CD4-positive, alpha-beta T cell treated with Interleukin-6 at 100 ng/mL for 8 hours (primary cell): ENCODE results near the gene TCP11.

Experiments
- DNase-seq: peaks from one replicate; pipeline ENCODE4 v3.0.0-alpha.2; 2020; ENCODE audit warnings: mixed read lengths, low spot score

TCP11 gene

GRCh38 chr6:35080821-35081425 is 60.2 kb downstream of the TCP11 start:
- DNase-seq = no peak

GRCh38 chr6:35080016-35080680 is 61.0 kb downstream of the TCP11 start:
- DNase-seq = no peak

- no peak for DNase-seq
Observed at GRCh38 chr6:35079311-35080000, 61.7 kb downstream of the TCP11 start.

DNA sequence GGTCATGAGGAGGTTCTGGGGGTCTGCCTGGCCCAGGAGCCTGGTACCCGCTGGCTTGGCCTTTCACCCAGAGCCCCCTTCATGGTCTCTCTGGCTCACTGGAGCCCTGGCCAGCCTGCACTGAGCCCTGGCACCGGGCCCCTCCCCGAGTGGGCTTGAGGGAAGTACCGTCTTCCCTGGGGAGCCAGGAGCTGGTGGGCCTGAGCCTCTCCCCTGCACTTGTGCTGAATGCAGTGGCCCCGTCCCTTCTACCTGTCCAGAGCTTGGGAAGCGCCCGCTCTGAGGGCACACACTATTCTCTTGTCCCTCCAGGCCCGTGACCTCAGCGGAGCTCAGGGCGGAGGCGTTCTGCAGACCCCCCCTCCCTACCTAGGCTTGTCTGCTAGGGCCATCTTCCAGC is 62.2 kb downstream of the TCP11 start:
- no peak for DNase-seq

DNA sequence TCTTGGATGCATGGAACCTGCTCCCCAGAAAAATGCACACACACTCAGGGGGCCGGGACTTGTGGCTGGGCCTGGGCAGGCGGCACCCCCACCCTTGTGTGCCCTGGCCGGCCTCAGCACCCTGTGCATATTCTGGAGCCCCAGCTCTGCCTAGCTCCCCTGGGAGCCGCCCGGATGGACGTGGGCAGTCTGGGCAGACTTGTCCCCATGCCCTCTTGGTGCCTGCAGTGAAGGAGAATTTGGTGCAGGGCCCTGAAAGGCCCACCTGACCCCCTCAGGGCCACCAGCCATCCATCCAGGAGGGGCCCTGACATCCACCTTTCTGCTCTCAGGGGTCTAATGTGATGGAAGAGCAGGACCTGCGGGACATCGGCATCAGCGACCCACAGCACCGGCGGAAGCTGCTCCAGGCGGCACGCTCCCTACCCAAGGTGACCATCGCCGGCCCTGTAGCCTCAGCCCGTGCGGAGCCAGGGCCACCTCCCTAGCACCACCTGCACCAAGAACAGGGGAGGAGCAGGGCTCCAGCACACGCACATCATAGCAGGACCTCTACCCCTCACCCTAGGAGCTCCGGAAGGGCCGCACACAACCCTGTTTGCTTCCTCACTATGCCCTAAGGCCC is 62.8 kb downstream of the TCP11 start:
- DNase-seq = no peak

- no peak for DNase-seq
Observed at GRCh38 chr6:35077713-35078105, 63.4 kb downstream of the TCP11 start.

GRCh38 chr6:35076997-35077712 is 64.0 kb downstream of the TCP11 start:
- no peak for DNase-seq

DNA sequence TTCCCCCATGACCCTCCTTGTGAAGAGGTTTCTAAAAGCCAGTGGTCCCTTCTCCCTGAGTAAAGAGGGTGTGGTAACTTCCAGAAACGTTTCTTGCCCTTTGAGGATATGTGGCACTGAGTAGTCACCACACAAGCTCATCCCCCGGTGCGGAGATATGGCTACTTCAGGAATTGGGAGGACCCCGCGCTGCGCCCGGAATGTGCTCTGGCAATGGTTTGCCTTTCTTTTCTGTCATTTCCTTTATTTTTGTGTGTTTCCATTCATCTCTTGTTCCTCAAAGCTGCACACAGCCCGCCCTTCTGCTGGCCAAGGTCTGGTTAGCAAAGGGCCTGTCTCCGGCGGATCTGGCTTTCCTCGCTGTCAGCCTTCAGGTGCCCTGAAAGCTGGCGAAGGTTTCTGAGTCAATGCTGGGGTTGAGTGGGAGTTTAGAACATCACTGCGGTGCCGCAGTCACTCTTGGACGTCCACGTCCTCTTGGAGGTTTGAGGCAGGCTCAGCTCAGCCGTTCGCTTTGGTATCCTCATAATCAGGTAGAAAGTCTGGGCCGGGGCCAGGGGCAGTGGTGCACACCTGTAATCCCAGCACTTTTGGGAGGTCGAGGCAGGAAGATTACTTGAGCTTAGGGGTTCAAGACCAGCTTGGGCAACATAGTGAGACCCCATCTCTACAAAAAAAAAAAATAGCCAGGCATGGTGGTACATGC is 67.2 kb downstream of the TCP11 start:
- DNase-seq = no peak

GRCh38 chr6:35073211-35073610 is 67.9 kb downstream of the TCP11 start:
- no peak for DNase-seq

GRCh38 chr6:35072698-35073055 is 68.5 kb downstream of the TCP11 start:
- DNase-seq = no peak

- DNase-seq = no peak
Observed at GRCh38 chr6:35072051-35072697, 69.0 kb downstream of the TCP11 start.

GRCh38 chr6:35071347-35071994 is 69.7 kb downstream of the TCP11 start:
- DNase-seq = no peak

DNA sequence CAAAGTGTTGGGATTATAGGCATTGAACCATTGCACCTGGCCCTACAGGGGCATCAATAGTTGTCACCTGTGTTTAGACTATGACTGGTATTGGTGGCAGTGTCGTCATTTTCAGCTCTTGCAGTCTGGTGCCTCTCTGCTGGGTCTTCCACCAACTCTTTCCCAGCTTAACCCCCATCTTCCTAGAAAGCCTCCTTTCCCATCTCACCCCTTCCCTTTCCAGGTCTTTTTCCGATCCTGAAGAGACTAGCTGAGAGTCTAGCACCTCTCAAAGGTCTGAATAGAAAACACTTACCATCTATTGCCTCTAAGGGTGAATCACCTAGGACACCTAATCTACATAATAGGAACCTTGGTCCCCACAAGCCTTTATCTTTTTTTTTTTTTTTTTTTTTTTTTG is 71.0 kb downstream of the TCP11 start:
- no peak for DNase-seq

- no peak for DNase-seq
Observed at GRCh38 chr6:35069262-35069661, 71.9 kb downstream of the TCP11 start.

DNA sequence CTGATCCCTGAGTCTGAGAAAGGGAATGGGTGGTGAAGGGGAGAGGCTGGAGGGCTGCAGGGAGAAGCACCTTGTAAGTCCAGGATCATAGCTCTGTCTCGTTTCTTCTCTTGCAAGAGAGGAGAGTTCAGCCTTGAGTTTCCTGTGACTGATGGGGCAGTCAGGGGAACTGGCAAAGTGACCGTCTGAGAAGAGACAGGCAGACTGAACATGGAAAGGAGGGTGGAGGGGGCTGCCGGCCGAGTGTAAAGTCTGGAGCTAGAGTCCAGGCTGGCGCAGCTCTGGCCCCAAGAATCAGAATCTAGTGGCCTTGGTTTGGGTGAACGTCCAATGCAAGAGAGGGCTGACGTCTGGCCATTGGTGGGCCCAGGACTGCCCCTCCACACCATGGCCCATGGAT is 72.5 kb downstream of the TCP11 start:
- no peak for DNase-seq

GRCh38 chr6:35068206-35068605 is 72.9 kb downstream of the TCP11 start:
- DNase-seq = no peak
